Vagina (tissue), 2 donors: ENCODE measurements around the gene RRAS2.

Experiments
- CTCF ChIP-seq, 3 experiments: fragments of 450-650 bp in 2 of 3; fragments of 200-600 bp in 1 of 3; sonication (generic) in 1 of 3; IDR thresholded peaks; one replicate each; pipeline ENCODE4 v1.5.1; 2017 to 2019; ENCODE audit warnings: antibody characterized with exemption in 3 of 3, mild to moderate bottlenecking in 2 of 3, moderate library complexity in 2 of 3
- POLR2A ChIP-seq, 2 donors: fragments of 450-650 bp; IDR thresholded peaks; one replicate each; pipeline ENCODE4 v1.6.1; 2017; ENCODE audit warnings: antibody characterized with exemption in 2 of 2, mild to moderate bottlenecking in 2 of 2, moderate library complexity in 2 of 2

GRCh38 chr11:14369598-14369997 lies 10.6 kb upstream of the RRAS2 start:
- no peak for TF ChIP-seq CTCF (IDR thresholded peaks at IDR 0.05)
- TF ChIP-seq POLR2A (IDR thresholded peaks at IDR 0.05) = no peak
